Neural progenitor cell (in vitro differentiated cells): ENCODE results near the gene TMEM107.

Experiments used
- CTCF ChIP-seq: fragments of 200-600 bp; sonication (generic); IDR thresholded peaks from 2 replicates; pipeline ENCODE4 v1.5.1; 2017; ENCODE audit warnings: antibody characterized with exemption, mild to moderate bottlenecking
- EZH2 ChIP-seq: fragments of 200-600 bp; sonication (generic); IDR thresholded peaks from 2 replicates; pipeline ENCODE4 v1.6.1; 2017; ENCODE audit warnings: antibody characterized with exemption, mild to moderate bottlenecking, moderate library complexity
- EZH2phosphoT487 ChIP-seq: fragments of 200-600 bp; sonication (generic); IDR thresholded peaks from 2 replicates; pipeline ENCODE4 v1.6.1; 2017; ENCODE audit warnings: antibody characterized with exemption

- TF ChIP-seq CTCF (no peak), EZH2phosphoT487 (no peak), EZH2 (no peak)
Observed at GRCh38 chr17:8155231-8155995, 20.8 kb downstream of the TMEM107 start.
